SK-N-MC (cell line): Measurements from ENCODE around the gene TFPI2.

ENCODE experiments used
- DNase-seq: peaks from one replicate; pipeline ENCODE4 v3.0.0-alpha.2; 2011; ENCODE audit warnings: low read depth, low spot score
- H3K27ac ChIP-seq: fragments of 200-600 bp; sonication (generic); 2 replicates; pipeline ENCODE4 v1.5.1; 2016; ENCODE audit warnings: mixed run types
- H3K36me3 ChIP-seq: fragments of 200-600 bp; sonication (generic); 2 replicates; pipeline ENCODE4 v1.6.1; 2017; ENCODE audit warnings: antibody characterized with exemption, low read length, mixed read lengths; ENCODE audit not compliant: insufficient read depth
- H3K4me3 ChIP-seq: fragments of 200-600 bp; sonication (generic); 2 replicates; pipeline ENCODE4 v1.5.1; 2016
- H3K9ac ChIP-seq: fragments of 200-600 bp; sonication (generic); 2 replicates; pipeline ENCODE4 v1.8.0; 2017; ENCODE audit warnings: mixed run types, mixed read lengths; ENCODE audit not compliant: insufficient read length
- H3K9me3 ChIP-seq: fragments of 200-600 bp; sonication (generic); 2 replicates; pipeline ENCODE4 v1.6.1; 2017; ENCODE audit warnings: low read depth, mild to moderate bottlenecking, antibody characterized with exemption, low read length, moderate library complexity, mixed read lengths
- EZH2 ChIP-seq: fragments of 200-600 bp; sonication (generic); IDR thresholded peaks from one replicate; pipeline ENCODE4 v1.6.1; 2017; ENCODE audit warnings: antibody characterized with exemption
- FOXP2 ChIP-seq: optimal IDR thresholded peaks from 2 replicates; pipeline ENCODE3; 2011; ENCODE audit warnings: mild to moderate bottlenecking, moderate library complexity; ENCODE audit not compliant: insufficient read depth; ENCODE audit errors: extremely low read length, control extremely low read depth
- POLR2AphosphoS5 ChIP-seq: IDR thresholded peaks from 2 replicates; pipeline ENCODE4 v1.6.1; 2012; ENCODE audit warnings: mild to moderate bottlenecking, low read depth, low read length, borderline replicate concordance

Gene TFPI2

GRCh38 chr7:93855797-93856196, 34.8 kb downstream of the TFPI2 start:
- no peak for TF ChIP-seq EZH2
- TF ChIP-seq FOXP2 = no peak
- no peak for TF ChIP-seq POLR2AphosphoS5
- no peaks in the 10 kb centered on the region for H3K36me3 ChIP-seq

GRCh38 chr7:93854480-93854879, 36.1 kb downstream of the TFPI2 start:
- no peak for TF ChIP-seq FOXP2
- TF ChIP-seq EZH2 = no peak
- TF ChIP-seq POLR2AphosphoS5 = no peak
- H3K4me3 ChIP-seq = no peak overlapping the region
- H3K27ac ChIP-seq = no peak overlapping the region
- H3K9me3 ChIP-seq = no peaks in the 10 kb centered on the region
- H3K36me3 ChIP-seq = no peaks in the 10 kb centered on the region
- no peak overlapping the region for H3K9ac ChIP-seq
- DNase-seq = no peak

More at GRCh38 chr7:93855797-93856196, 34.8 kb downstream of the TFPI2 start:
- no peaks in the 10 kb centered on the region for H3K9me3 ChIP-seq
- H3K9ac ChIP-seq = no peak overlapping the region
- no peak overlapping the region for H3K4me3 ChIP-seq
- DNase-seq = no peak
- H3K27ac ChIP-seq = no peak overlapping the region

DNA sequence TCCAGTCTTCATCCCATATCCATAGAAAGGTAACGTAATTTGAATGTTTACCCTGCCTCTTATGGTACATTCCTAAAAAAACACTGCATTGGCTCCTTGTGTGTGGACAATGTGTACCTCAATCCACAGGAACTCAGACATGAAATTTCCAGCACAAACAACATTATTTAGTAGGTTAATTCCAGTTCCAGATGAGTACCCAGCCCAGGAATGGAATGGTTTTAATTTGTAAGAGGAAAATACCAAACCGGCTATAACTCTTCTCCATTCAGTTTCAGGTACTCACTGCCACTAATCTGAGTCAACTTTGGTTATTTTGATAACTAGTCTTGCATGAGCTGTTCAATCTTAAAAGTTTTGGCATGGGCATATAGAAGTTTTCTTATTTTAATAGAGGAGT, 39.0 kb downstream of the TFPI2 start:
- DNase-seq = no peak
- Histone ChIP-seq H3K36me3 (no peaks in the 10 kb centered on the region), H3K27ac (no peak overlapping the region), H3K4me3 (no peak overlapping the region), H3K9ac (no peak overlapping the region), H3K9me3 (no peaks in the 10 kb centered on the region)
- TF ChIP-seq EZH2 (no peak), FOXP2 (no peak), POLR2AphosphoS5 (no peak)

DNA sequence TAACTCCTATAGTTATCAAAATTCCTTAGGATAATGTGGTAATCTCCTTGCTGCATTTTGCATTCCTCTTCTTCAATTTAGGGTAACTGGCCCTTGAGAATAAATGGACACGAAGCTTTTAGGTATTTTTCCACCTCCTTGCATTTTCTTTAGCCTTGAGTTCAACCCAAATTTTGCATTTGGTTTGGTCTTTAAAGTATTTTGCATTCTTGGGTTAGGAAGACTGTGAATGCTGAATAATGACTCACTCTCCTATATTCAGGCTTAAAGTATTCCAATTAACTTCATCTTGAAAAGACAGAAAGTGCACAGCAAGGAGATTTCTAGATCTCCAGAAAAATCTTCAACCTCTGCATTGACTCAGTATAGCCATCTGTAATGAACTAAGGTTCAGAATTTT, 47.3 kb downstream of the TFPI2 start:
- Histone ChIP-seq H3K36me3 (no peaks in the 10 kb centered on the region), H3K27ac (no peak overlapping the region), H3K9ac (no peak overlapping the region), H3K9me3 (no peaks in the 10 kb centered on the region), H3K4me3 (no peak overlapping the region)
- TF ChIP-seq POLR2AphosphoS5 (no peak), FOXP2 (no peak)
- no peak for DNase-seq

DNA sequence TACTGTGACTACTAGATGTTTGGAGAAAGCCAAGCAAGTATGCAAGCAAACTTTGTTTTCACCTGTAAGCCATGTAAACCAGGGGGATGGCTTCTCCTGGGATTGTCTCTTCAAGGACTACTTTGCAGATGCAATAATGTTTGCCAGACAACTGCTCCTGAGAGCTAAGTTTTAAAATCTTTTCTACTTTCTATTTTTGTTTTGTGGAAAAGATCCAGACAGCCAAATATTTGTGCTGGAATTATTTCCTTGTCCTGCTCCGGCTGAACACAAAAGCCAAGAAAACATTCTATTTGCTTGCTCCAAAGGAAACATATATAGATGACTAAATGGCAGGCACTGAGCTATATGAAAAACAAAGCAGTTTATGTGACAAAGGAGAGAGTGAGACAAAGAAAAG, 51.6 kb downstream of the TFPI2 start:
- H3K4me3 ChIP-seq = no peak overlapping the region
- no peak overlapping the region for H3K9ac ChIP-seq
- no peak overlapping the region for H3K27ac ChIP-seq
- no peak for DNase-seq
- H3K9me3 ChIP-seq = no peaks in the 10 kb centered on the region
- TF ChIP-seq POLR2AphosphoS5 (no peak), EZH2 (no peak), FOXP2 (no peak)
- no peaks in the 10 kb centered on the region for H3K36me3 ChIP-seq

- Histone ChIP-seq H3K9me3 (no peaks in the 10 kb centered on the region), H3K9ac (no peak overlapping the region), H3K4me3 (no peak overlapping the region), H3K36me3 (no peaks in the 10 kb centered on the region), H3K27ac (no peak overlapping the region)
- DNase-seq = no peak
- TF ChIP-seq EZH2 = no peak
- TF ChIP-seq POLR2AphosphoS5 = no peak
- TF ChIP-seq FOXP2 = no peak
Observed at GRCh38 chr7:93837245-93837644, 53.3 kb downstream of the TFPI2 start.

DNA sequence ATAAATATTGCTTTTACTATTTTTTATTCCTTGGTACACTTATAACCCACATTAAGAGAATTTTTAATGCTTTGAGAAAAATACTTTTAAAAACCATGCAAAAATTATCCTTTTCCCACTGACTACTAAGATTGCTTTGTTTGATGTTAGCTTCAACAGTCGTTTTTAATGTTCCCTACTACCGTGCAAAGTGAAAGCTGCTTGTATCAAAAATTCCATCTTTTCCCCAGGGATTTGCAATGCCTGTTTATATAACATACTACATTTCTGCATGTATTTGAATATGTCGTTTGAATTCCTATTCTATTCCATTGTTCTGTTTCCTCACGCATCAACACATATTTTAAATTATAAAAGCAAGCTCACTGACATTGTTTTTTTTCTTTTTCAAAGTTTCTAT, 54.4 kb downstream of the TFPI2 start:
- Histone ChIP-seq H3K9me3 (no peaks in the 10 kb centered on the region), H3K9ac (no peak overlapping the region), H3K27ac (no peak overlapping the region), H3K4me3 (peak overlapping the region; percentile 42), H3K36me3 (no peaks in the 10 kb centered on the region)
- TF ChIP-seq EZH2 (no peak), POLR2AphosphoS5 (no peak), FOXP2 (no peak)
- DNase-seq = peak; percentile 18

DNA sequence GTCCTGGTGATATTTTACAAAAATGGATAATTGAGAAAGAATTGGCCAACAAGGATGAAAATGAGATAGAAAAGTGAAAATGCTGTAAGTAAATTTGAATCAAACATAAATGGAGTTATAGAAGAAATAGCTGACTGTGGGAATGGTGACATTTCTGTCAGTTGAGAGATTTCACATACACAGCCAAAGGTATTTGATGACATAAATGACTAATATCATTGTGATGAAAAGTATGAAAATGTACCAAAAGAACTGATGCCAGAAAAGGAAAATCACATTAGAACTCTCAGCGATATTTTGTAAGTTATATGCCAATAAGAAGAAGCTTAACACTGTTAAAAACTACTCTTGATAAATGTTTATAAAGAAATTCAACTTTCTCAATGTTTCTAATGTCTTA, 54.9 kb downstream of the TFPI2 start:
- DNase-seq = no peak
- no peaks in the 10 kb centered on the region for H3K36me3 ChIP-seq
- H3K9ac ChIP-seq = no peak overlapping the region
- TF ChIP-seq POLR2AphosphoS5 (no peak), EZH2 (no peak), FOXP2 (no peak)
- no peaks in the 10 kb centered on the region for H3K9me3 ChIP-seq
- H3K27ac ChIP-seq = no peak overlapping the region
- H3K4me3 ChIP-seq = peak overlapping the region; percentile 42
